Measurements from ENCODE around the gene HDAC11.

DNA sequence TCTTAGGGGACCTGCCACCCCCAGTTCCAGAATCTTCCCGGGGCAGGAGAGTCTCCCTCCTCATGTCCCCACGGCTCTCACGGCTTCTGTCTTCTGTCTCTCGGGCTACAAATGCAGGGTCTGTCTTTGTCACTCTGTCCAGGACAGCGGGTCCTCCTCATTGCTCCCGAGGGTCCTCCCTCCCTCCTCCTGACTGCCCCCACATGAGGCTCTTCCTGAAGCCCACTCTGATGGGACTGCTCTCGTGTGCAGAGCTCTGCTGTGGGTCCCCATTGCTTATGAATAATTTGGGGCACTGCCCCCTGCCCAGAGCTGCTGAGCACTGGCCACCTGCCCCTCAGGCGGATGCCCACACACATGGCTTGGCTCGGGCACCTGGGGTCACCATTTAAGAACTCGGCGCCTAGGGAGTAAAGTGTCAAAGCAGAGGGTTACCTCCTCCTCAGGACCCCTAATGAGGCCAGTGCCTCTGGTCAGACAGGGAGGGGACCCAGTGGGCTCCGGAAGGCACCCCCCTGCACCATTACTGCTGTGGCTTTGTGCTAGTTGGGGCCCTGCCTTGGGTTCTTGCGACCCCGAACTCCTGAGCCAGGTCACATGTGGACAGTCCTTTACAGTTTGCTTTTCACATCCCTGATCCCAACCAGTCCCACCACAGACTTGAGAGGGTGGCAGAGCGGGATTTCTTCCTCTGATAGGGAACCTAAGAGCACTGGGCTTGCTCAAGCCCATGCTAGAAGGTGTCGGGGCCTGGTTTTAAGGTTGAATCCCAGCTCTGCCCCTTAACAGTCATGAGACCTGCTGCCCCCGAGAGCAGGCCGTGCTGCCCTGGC lies 22.1 kb downstream of the HDAC11 start:
- TF ChIP-seq, protein P1, sequence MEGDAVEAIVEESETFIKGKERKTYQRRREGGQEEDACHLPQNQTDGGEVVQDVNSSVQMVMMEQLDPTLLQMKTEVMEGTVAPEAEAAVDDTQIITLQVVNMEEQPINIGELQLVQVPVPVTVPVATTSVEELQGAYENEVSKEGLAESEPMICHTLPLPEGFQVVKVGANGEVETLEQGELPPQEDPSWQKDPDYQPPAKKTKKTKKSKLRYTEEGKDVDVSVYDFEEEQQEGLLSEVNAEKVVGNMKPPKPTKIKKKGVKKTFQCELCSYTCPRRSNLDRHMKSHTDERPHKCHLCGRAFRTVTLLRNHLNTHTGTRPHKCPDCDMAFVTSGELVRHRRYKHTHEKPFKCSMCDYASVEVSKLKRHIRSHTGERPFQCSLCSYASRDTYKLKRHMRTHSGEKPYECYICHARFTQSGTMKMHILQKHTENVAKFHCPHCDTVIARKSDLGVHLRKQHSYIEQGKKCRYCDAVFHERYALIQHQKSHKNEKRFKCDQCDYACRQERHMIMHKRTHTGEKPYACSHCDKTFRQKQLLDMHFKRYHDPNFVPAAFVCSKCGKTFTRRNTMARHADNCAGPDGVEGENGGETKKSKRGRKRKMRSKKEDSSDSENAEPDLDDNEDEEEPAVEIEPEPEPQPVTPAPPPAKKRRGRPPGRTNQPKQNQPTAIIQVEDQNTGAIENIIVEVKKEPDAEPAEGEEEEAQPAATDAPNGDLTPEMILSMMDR (conservative IDR thresholded peaks at IDR 0.05; ENCODE audit: low read depth, low read length), result no peak
- TF ChIP-seq CEBPB (IDR thresholded peaks at IDR 0.05; ENCODE audit: low read depth, low read length) (no peak), POLR2A (IDR thresholded peaks at IDR 0.05; ENCODE audit: low read depth, low read length) (no peak), CHD1 (IDR thresholded peaks at IDR 0.05; ENCODE audit: low read depth, low read length) (no peak), RAD21 (IDR thresholded peaks at IDR 0.05; ENCODE audit: low read length) (no peak), SMC3 (IDR thresholded peaks at IDR 0.05; ENCODE audit: low read depth, low read length) (no peak), BHLHE40 (IDR thresholded peaks at IDR 0.05; ENCODE audit: low read depth, low read length) (no peak), FOS (IDR thresholded peaks at IDR 0.05; ENCODE audit: low read depth, low read length) (no peak), RCOR1 (IDR thresholded peaks at IDR 0.05; ENCODE audit: insufficient replicate concordance, low read length) (no peak), MAFK (IDR thresholded peaks at IDR 0.05; ENCODE audit: low read depth, low read length) (no peak), NFE2L2 (IDR thresholded peaks at IDR 0.05; ENCODE audit: low read depth, low read length) (no peak), RFX5 (IDR thresholded peaks at IDR 0.05; ENCODE audit: low read depth, low read length) (no peak)

Measured in IMR-90 (cell line).